ENCODE data around the gene ATXN10.
"Not testable (repeated sequence)": the region's sequence is repeated elsewhere in the genome, so short reads cannot be mapped to it uniquely, and the experiment has no call there.

The ATXN10 gene

DNA sequence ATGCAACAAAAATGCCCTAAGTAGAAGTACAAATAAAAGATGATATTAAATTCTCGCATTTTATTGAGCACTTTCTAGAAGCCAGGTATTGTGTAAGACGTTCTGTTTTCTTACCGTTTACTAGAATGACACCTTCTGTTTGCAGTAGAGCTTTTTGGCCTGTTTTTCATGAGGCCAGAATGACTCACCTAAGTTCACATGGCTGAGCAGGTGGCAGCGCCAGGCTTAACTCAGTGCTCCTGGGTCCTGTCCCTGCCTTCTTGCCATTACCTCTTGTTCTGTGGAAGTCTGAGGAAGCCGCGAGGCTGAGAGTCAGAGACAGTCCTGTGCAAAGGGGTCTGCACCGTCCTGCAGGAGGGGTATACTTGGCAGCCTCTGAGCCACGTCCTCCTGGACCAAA is 113.8 kb downstream of the ATXN10 start:
- no peak for DNase-seq (ENCODE audit: low read depth)

DNA sequence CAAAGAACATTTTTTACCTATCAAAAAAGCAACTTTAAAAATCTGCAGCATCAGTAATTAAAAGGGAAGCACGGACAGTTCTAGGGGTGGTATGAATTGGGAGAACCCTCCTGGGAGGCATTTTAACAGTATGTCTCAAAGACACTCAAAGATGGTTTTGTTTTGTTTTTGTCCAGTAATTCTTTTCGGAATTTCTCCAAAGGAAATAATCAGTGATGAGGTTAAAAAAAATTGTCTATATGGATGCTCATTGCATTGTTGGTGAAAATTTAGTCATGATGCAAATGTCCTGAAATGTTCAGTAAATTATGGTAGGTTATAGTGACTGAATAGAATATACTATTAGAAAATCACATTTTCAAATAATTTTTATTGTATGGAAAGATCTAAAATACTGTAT is 115.1 kb downstream of the ATXN10 start:
- DNase-seq (ENCODE audit: low read depth): no peak

DNA sequence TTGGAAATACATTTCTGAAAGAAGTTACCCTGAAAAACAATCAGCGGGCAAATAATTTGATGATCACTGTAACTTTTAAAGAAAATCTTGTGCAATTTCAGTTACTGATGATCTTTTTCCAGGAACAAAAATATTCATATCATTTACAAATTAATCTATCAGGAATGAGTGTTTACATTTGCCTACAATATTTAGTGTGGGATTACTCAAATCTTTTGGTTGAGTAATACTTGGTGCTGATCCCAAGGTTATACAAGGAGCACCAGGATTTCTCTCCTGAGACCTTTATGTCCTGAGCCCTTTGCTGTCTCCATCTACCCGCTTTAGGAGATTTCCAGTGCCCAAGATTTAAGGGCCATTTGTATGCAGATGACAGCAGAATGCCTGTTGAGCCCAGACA is 116.1 kb downstream of the ATXN10 start:
- no peak for DNase-seq (ENCODE audit: low read depth)

DNA sequence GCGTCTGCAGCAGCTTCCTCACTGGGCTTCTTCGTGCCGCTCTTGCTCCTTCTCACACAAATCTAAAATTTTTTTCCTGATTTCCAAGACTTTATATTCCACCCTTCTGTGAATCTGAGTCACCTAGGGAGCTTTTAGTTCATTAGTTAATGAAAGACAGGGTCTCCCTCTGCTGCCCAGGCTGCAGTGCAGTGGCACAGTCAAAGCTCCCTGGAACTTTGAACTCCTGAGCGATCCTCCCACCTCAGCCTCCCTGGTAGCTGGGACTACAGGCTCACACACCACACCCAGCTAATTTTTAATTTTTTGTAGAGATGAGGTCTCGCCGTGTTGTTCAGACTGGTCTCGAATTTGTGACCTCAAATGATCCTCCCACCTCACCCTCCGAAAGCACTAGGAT is 116.9 kb downstream of the ATXN10 start:
- no peak for DNase-seq (ENCODE audit: low read depth)

DNA sequence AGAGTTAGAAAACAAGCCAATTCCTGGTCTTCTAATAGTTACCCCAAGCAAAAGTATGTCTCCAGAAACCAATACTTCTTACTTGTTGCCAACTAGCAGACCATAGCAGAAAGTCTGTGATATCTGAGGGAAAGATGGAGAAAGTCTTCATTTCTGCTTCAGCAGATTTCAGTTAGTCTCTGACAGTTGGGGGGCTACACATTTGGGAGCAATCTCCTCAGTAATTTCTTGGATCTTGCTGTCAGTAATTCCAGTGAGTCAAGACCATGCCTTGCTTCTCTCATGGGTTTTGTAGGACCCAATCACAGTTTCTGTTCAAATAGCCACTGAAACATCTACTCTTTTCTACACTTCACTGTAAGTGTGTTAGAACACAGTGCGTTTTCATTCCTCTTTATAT is 118.8 kb downstream of the ATXN10 start:
- DNase-seq (ENCODE audit: low read depth): no peak

DNA sequence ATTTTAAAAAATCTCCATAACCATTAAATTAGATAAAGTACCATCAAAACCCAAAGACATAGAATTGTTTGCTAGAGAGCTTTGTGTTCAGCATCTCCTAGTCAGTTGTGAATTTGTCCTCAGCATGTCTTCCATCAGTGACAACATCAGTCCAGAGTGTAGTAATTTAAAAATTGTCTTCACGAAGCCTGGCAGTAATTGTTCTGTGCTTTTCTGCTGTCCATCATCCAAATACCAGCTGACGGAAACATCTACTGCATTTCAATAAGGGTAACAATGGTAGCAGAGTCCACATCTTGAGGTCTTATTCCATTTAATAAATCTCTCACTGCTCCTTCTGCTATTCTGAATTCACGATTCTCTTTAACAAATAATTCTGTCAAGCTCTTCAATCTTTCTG is 121.5 kb downstream of the ATXN10 start:
- DNase-seq (ENCODE audit: low read depth): no peak

DNA sequence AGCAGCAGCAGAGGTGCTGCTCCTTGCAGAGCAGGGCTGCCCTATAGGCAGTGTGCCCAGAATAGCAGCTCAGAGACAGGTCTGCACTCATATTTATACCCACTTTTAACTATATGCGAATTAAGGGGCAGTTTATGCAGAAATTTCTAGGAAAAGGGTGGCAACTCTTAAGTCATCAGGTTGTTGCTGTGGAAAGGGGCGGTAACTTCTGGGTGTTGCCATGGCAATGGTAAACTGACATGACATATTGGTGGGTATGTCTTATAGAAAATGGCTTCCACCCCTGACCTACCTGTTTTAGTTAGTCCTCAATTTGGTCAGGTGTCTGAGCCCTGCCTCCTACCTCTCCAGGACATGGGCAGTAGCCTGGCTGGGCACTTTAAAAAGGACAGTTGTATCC is 122.3 kb downstream of the ATXN10 start:
- no peak for DNase-seq (ENCODE audit: low read depth)

DNA sequence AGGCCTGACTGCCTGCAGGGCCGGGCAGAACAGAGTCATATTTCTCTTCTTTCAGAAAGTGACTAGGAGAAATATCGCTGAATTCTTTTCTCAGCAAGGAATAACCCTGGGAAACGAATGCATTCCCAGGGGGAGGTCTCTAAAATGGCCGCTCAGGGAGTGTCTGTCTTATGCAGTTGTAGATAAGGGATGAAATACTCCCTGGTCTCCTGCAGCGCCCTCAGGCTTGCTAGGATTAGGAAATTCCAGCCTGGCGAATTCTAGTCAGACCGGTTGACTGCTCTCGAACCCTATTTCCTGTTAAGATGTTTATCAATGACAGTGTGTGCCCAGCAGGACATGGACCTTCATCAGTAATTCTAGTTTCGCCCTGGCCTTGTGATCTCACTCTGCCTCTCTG is 124.4 kb downstream of the ATXN10 start:
- DNase-seq (ENCODE audit: low read depth): not testable (repeated sequence)

DNA sequence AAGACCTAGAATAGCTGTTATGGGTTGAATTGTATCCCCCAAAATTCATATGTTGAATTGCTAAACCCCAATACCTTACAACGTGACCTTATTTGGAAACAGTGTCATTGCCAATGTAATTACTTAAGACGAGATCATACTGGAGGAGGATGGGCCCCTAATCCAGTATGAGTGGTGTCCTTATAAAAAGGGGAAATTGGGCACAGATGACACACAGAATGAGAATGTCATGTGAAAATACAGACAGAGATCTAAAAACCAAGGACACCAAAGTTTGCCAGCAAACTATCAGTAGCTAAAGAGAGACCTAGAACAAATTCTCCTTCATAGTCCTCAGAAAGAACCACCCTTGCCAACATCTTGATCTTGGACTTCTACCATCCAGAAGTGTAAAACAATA is 127.7 kb downstream of the ATXN10 start:
- DNase-seq (ENCODE audit: low read depth): no peak

DNA sequence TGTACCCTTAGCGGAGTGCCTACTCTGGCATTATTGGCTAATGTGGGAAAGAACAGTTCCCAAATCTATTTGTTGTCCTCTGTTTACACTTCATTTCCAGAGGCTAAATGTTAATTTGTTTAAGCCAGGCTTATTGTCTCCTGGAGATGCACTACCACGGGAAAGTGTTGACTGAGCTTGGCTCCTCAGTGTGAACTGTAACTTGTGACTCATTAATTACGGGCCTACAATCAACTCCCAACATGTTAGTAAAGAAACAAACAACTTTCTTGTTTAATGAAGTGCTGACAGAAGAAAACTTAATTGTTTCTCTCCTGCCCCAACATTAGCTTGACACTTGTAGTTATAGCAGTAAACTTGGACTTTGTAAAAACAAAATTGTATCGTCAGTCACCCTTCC is 130.4 kb downstream of the ATXN10 start:
- DNase-seq (ENCODE audit: low read depth): no peak

DNA sequence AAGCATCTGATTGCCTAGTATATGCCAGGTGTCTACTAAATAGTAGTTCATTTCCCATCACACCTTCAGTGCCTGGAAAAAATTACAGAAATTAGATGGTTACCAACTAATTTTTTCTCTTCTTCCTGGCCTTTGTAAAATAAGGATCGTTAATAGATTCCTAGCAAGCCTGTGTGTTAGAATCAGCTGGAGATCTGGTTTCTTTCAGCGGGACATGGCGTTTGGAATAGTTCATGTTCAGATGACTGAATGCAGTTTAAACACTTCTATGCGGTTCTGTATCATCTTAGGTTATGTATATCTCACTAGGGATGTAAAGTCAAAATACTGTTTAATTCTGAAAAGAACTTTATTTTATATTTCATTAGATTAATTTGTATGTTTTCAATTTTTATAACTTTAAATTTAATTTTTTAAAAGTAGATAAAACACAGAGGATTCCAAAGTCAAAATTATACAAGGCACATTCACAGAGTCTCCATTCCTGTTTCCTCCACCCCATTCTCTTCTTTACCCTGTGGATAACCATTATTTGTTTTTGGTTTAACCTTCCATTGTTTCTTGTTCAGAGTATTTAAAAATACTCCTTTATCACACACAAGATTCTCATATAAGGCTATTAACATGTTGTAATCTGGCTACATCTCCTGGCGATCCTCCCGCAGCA is 132.8 kb downstream of the ATXN10 start:
- no peak for DNase-seq (ENCODE audit: low read depth)

DNA sequence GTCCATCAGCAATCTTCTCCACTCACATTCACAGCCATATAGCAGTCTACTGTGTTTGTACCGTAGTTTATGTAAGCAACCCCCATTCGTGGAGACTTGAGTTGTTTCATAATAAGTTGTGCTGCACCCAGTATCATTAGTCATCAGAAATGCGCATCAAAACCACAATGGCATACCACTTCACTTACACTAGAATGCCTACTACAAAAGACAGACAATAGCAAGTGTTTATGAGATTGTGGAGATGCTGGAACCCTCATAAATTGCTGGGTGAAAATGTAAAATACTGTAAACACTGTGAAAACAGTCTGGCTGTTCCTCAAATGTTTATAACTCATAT is 133.3 kb downstream of the ATXN10 start:
- DNase-seq (ENCODE audit: low read depth): no peak

DNA sequence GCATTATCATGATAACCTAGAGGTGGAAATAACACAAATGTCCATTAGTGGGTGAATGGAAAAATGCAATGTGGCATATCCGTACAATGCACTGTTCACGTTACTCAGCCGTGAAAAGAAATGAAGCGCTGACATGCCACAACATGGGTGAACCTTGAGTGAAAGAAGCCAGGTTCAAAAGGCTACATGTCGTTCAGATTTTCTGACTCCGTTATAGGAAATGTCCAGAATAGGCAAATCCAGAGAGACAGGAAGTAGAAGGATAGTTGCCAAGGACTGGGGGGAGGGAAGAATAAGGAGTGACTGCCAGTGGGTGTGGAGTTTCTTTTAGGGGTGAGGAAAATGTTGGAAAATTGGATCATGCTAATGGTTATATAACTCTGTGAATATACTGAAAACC is 133.8 kb downstream of the ATXN10 start:
- DNase-seq (ENCODE audit: low read depth): no peak

DNA sequence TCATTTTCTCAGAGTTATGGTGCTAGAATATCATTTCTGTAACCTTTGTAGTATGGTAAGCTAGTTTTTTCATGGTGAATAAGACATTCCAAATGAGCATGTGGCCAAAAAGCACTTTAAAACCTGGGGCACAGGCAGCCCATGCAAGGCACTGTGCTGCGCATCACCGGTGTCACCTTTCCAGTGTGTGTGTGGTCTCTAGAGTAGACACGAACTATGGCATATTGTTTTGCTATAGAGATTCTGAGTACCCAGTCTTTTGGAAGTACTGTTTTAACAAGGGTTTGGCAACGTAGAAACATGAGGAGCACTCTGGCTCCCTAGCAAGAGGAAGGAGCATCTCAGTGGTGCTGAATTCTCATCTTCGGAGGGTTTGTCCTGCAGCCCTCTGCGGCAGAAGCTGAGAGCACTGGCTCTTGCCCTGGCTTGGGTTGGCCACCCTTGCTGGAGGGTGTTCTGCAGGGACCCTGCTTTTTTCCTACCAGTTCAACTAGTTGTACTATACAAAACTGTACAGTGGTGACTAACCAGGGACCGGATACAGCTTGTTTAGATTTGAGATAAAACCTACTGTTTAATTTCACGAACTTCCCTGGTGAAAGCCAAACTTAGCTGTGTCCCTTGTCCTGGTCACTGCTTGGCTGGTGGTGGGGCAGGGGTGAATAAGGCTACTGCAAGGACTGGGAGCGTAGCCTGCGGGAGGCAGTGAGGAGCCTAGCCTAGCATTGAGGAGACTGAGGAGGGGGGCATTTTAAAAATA is 135.7 kb downstream of the ATXN10 start:
- DNase-seq (ENCODE audit: low read depth): no peak

DNA sequence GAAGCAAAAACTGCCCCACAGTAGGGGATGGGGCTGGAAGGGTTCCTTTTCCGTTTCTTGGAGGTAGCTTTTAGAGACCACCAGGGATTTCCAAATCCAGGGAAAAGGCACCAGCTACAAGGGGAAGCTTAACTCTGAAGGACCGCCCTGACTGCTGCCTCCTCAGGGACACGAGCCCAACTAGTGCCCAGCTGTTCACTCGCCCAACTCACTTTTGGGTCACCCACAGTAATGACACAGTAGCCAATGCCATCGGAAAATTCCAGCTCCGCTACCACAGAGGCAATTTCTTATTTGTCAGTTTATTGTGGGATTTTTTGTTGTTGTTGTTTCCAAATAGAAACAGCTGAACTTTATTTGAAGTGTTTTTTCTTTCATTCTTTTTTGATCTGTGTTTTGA is 141.3 kb downstream of the ATXN10 start:
- DNase-seq (ENCODE audit: low read depth): no peak

DNA sequence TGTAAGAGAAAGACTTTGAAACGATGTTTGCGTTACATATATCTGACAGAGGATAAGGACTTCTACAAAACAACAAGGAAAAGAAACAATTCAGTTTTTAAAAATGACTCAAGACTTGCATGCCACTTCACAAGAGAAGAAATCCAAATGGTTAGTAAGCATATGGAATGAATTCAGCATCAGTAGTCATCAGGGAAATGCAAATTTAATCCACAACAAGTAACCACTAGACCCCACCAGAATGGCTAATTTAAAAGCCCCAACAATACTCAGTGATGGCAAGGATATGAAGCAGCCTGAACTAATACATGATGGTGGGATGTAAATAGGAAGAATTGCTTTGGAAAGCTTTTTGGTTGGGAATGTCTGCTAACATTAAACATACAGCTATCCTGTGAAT is 142.6 kb downstream of the ATXN10 start:
- no peak for DNase-seq (ENCODE audit: low read depth)

DNA sequence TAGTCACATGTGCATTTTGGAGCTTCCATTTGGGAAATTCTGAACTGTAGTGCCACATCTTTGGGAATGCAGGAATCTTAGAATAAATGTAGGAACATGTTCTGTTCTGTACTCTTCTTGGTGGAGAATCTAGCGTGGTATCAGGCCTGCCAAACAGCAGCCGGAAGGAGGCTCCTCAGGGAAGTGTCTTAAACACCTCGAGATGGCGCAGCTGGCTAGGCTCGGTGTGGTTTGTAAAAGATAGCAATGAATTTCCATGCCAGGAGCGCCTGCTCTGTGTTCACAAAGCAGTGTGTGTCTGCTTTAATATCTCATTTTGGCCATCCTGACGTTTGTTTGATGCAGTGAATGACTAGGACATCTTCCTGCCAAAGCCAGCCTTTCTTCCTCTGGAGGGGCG is 145.1 kb downstream of the ATXN10 start:
- no peak for DNase-seq (ENCODE audit: low read depth)

DNA sequence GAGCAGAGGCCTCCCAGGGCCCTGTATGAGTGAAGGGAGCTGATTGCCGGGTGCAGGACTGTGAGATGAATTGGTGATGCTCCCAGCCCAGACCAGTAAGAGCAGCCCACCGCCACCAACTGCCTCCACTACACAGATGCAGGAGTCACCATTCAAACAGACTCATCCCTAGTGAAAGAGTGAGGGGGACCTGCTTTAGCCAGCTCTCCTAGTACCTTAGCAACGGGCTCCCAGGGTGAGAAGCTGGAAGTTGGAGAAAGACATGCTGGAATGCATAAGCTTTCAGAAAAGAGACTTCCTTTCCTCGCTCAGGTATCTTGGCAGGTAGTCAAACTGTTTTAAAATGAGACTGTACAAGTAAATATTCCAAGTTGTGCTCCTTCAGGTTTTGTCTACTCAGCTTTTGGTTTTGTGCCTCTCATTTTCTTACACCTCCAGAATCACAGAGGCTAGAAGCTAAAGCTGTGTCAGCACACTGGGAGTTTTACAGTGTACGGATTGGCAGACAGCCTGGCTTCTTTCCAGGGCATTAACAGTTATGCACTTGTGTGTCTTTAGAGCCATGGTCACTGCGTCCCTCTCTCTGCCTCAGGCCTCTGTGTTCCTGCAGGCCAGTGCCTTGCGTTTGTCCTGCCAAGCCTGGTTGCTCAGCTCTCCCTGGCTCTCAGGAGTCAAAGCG is 146.2 kb downstream of the ATXN10 start:
- DNase-seq (ENCODE audit: low read depth): no peak

DNA sequence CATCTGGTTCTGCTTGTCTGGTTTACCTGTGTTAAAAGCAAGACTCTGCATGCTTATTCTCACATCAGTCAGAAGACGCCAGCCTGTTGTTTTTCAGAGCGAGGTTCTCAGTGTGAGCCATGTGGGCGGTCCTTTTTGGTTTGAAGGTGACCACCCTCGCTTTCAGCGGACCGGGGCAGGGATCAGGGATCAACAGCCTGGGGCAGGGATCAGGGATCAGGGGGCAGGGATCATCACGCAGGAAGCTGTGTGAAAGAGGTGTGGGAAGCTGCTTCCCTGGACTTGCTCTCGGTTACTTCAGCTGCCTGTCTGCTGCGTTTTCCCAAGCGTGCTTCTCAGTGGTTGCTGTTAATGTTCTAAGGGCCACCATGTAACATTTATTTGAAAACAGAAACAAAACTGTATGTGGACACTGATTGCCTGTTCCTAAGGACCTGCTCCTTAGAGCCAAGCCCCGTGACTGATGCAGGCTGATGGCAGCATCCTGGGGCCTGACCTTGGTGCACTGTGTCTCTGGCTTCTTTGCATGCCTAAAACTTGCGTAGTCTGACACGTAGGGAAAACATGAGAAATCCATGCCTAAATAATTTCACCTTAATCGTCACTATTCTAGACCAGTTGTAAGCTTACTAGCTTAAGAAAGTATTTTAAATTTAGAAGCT is 146.9 kb downstream of the ATXN10 start:
- DNase-seq (ENCODE audit: low read depth): no peak

DNA sequence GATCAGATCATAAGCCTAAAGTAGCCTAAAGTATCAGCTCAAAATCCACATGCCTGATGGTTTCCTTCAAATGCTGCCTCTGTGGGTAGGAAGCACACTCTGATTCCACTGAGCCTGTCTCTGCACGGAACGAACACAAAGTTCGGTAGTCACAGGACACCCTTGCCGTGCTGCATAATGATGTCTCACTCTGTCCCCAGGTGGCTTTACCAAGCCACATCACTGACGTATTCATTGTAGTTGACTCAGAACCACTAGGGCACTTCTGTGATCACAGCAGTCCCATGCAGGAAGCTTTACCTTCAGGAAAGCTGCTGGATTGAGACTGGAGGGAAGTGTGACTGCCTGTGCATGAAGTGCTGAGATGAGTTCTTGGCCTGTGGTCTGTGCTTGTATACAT is 147.7 kb downstream of the ATXN10 start:
- no peak for DNase-seq (ENCODE audit: low read depth)

DNA sequence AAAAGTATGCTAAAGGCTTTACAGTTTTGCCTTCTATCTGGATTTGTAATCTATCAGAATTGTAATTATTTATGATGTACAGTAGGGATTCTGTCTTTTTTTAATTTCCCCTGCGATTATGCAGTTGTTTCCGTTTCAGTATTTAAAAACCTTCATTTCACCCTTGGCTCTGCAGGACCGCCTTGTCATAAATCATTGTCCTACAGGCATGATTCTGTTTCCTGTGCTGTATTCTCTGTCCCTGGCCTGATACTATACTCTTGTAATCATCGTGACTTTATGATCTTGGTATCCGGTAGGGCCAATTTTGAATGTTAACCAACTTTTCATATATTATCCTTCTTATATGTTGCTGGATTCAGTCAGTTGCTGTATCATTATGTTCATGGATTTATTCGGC is 151.7 kb downstream of the ATXN10 start:
- DNase-seq (ENCODE audit: low read depth): no peak

DNA sequence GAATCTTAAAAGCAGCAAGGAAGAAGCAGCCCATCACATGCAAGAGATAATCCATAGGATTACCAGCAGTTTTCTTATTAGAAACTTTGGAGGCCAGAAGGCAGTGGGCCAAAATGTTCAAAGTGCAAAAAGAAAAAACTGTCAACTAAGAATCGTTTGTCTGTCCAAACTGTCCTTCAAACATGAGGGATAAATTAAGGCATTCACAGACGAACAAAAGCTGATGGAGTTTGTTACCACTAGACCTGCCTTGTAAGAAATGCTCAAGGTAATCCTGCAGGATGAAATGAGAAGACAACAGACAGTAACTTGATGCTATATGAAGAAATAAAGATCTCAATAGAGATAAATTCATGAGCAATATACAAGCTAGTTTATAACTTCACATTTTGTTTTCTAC is 154.9 kb downstream of the ATXN10 start:
- no peak for DNase-seq (ENCODE audit: low read depth)

DNA sequence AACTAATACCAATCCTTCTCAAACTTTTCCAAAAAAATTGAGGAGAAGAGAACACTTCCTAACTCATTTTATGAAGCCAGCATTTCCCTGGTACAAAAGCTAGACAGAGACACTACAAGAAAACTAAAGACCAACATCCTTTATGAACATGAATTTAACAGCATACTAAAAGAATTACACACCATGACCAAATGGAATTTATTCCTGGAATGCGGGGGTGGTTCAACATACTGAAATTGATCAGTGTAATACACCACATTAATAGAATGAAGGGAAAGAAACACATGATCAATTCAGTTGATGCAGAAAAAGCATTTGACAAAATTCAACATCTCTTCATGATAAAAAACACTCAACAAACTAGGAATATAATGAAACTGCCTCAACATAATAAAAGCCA is 157.2 kb downstream of the ATXN10 start:
- DNase-seq (ENCODE audit: low read depth): no peak

All from stimulated activated CD8-positive, alpha-beta memory T cell treated with anti-CD3 and anti-CD28 coated beads, Interleukin-15, amount 100 ng/mL, for 24 hours (primary cell).